K562 (cell line): ENCODE data around the gene EFCAB8. TPM values are rescaled to one million over a fixed set of nuclear protein-coding genes. Genes with fewer than 3 reads are reported as not detected.

Experiments used
- FOXM1 ChIP-seq, 2 experiments: fragments of 450-650 bp in 1 of 2; sonication (generic) in 1 of 2; formaldehyde crosslinking in 1 of 2; IDR thresholded peaks; 2 replicates each; pipeline versions ENCODE4 v1.6.1 to v1.9.0; 2017 to 2022; ENCODE audit warnings: low read depth in 2 of 2, mild to moderate bottlenecking in 2 of 2, missing genetic modification reagents in 1 of 2, moderate library complexity in 1 of 2
- THRA ChIP-seq: fragments of 450-650 bp; IDR thresholded peaks from 2 replicates; pipeline ENCODE4 v1.6.1; 2017; ENCODE audit warnings: mild to moderate bottlenecking, moderate library complexity
- YY1 ChIP-seq, 3 experiments: IDR thresholded peaks; 2 replicates each; pipeline ENCODE4 v1.6.1; 2011; ENCODE audit warnings: low read length in 2 of 3, mild to moderate bottlenecking in 2 of 3, moderate library complexity in 2 of 3, borderline replicate concordance in 1 of 3, control low read depth in 1 of 3, low read depth in 1 of 3; ENCODE audit not compliant: insufficient read depth in 3 of 3, insufficient replicate concordance in 2 of 3, control insufficient read depth in 1 of 3, insufficient read length in 1 of 3; ENCODE audit errors: extremely low read depth in 1 of 3
- ZBTB26 ChIP-seq: fragments of 450-650 bp; formaldehyde crosslinking; IDR thresholded peaks from 2 replicates; pipeline ENCODE4 v1.4.0; 2022; ENCODE audit warnings: missing genetic modification characterization
- ZBTB7A ChIP-seq: IDR thresholded peaks from 2 replicates; pipeline ENCODE4 v1.6.1; 2011; ENCODE audit warnings: low read depth, mild to moderate bottlenecking, low read length, moderate library complexity, borderline replicate concordance; ENCODE audit not compliant: control insufficient read depth
- polyA plus RNA-seq, 8 experiments: library from polyadenylated mRNA; depleted of rRNA in 4 of 8; stranded (reverse) in 5 of 8; unstranded in 3 of 8; fragments of >200 nt; fragmentation: Nextera tagmentation in 2 of 8; fragmentation: Illumina TruSeq in 1 of 8; extraction: Ambion mirVana in 2 of 8; extraction: Trizol in 1 of 8; gene quantifications; 2 replicates each; pipeline versions ENCODE4 v1.2.1 to v1.2.3, GENCODE V29; 2011 to 2014; ENCODE audit warnings: inconsistent platforms in 1 of 8, missing spikeins in 1 of 8
- total RNA-seq, 7 experiments: library from RNA; depleted of rRNA in 6 of 7; stranded (reverse); fragments of >200 nt in 6 of 7; fragmentation: Illumina TruSeq in 2 of 7; extraction: Trizol in 2 of 7; gene quantifications; 2 replicates each; pipeline versions ENCODE4 v1.2.1 to v1.2.3, GENCODE V29; 2011 to 2021; ENCODE audit warnings: low replicate concordance in 1 of 7

Gene EFCAB8
- total and polyA plus RNA-seq, 9 of the 15 experiments (the other 6 are each of a cell fraction or from before 2014, with no cell fraction given), result 0.03 to 0.18 (median 0.11) TPM; not detected in 6

- TF ChIP-seq ZBTB26 (CRISPR knock-in tag), result no peak
- no peak for TF ChIP-seq THRA
- no peak for TF ChIP-seq YY1 (IDR thresholded peaks at IDR 0.05; ENCODE audit: borderline replicate concordance in 1 of 3, control insufficient read depth in 1 of 3, extremely low read depth in 1 of 3, insufficient read depth in 3 of 3, insufficient read length in 1 of 3, insufficient replicate concordance in 2 of 3, low read depth in 1 of 3, low read length in 2 of 3)
- TF ChIP-seq FOXM1 (IDR thresholded peaks at IDR 0.05; ENCODE audit: low read depth), result no peak
- TF ChIP-seq FOXM1 (CRISPR knock-in tag; IDR thresholded peaks at IDR 0.05; ENCODE audit: low read depth), result no peak
- no peak for TF ChIP-seq ZBTB7A
- TF ChIP-seq, all 486 proteins: peak for 6
These were observed 131.0 kb downstream of the EFCAB8 start (continued) for GRCh38 chr20:32989507-32990283.
